ENCODE data around the gene FHOD3. TPM values are rescaled to one million over a fixed set of nuclear protein-coding genes. Genes with fewer than 3 reads are reported as not detected.

FHOD3 gene
- total and polyA plus RNA-seq, 5 donors from 2014 or later, result not detected

- Histone ChIP-seq H3K4me1 (ENCODE audit: control insufficient read depth, insufficient read depth, low read length, poor library complexity, severe bottlenecking) (no peaks in the 10 kb centered on the region), H3K36me3 (ENCODE audit: control insufficient read depth, insufficient read depth, low read length) (no peaks in the 10 kb centered on the region), H3K27me3 (ENCODE audit: control insufficient read depth, insufficient read depth, low read length) (no peaks in the 10 kb centered on the region), H3K4me3 (ENCODE audit: low read depth, low read length) (no peak overlapping the region), H3K27ac (ENCODE audit: insufficient read depth, low read length, poor library complexity, severe bottlenecking) (no peak overlapping the region), H3K9me3 (ENCODE audit: control insufficient read depth in 2 of 2, low read length in 2 of 2) (no peaks in the 10 kb centered on the region)
- Mint-ChIP-seq H3K4me3 (no peak overlapping the region), H3K36me3 (no peaks in the 10 kb centered on the region), H3K4me1 (no peaks in the 10 kb centered on the region), H3K27ac (no peak overlapping the region), H3K9me3 (peaks cover 0 to 2% (median 0%) of the 10 kb centered on the region in 7 donors), H3K27me3 (no peaks in the 10 kb centered on the region)
- peak in 1 of 3 donors; percentile 2 for DNase-seq
- no peak for ATAC-seq (ENCODE audit: low read depth in 2 of 2)
Observed at GRCh38 chr18:36601316-36601715, 303.8 kb downstream of the FHOD3 start.

- H3K9me3 ChIP-seq (ENCODE audit: control insufficient read depth in 2 of 2, low read length in 2 of 2), result no peaks in the 10 kb centered on the region
- DNase-seq, result no peak
- Mint-ChIP-seq H3K27ac (no peak overlapping the region), H3K4me3 (no peak overlapping the region), H3K36me3 (no peaks in the 10 kb centered on the region), H3K27me3 (no peaks in the 10 kb centered on the region), H3K9me3 (peaks cover 0 to 2% (median 0%) of the 10 kb centered on the region in 7 donors), H3K4me1 (no peaks in the 10 kb centered on the region)
- H3K4me1 ChIP-seq (ENCODE audit: control insufficient read depth, insufficient read depth, low read length, poor library complexity, severe bottlenecking), result no peaks in the 10 kb centered on the region
- ATAC-seq (ENCODE audit: low read depth in 2 of 2), result no peak
- no peaks in the 10 kb centered on the region for H3K27me3 ChIP-seq (ENCODE audit: control insufficient read depth, insufficient read depth, low read length)
- no peak overlapping the region for H3K27ac ChIP-seq (ENCODE audit: insufficient read depth, low read length, poor library complexity, severe bottlenecking)
- no peaks in the 10 kb centered on the region for H3K36me3 ChIP-seq (ENCODE audit: control insufficient read depth, insufficient read depth, low read length)
- no peak overlapping the region for H3K4me3 ChIP-seq (ENCODE audit: low read depth, low read length)
Observed at GRCh38 chr18:36602071-36602470, 304.6 kb downstream of the FHOD3 start.

GRCh38 chr18:36602620-36603019 lies 305.1 kb downstream of the FHOD3 start:
- ATAC-seq (ENCODE audit: low read depth in 2 of 2) (no peak), DNase-seq (no peak)
- peaks cover 0 to 2% (median 0%) of the 10 kb centered on the region in 7 donors for H3K9me3 Mint-ChIP-seq
- Histone ChIP-seq H3K27ac (ENCODE audit: insufficient read depth, low read length, poor library complexity, severe bottlenecking) (no peak overlapping the region), H3K27me3 (ENCODE audit: control insufficient read depth, insufficient read depth, low read length) (no peaks in the 10 kb centered on the region), H3K4me3 (ENCODE audit: low read depth, low read length) (no peak overlapping the region), H3K4me1 (ENCODE audit: control insufficient read depth, insufficient read depth, low read length, poor library complexity, severe bottlenecking) (no peaks in the 10 kb centered on the region), H3K36me3 (ENCODE audit: control insufficient read depth, insufficient read depth, low read length) (no peaks in the 10 kb centered on the region), H3K9me3 (ENCODE audit: control insufficient read depth in 2 of 2, low read length in 2 of 2) (no peaks in the 10 kb centered on the region)
- no peaks in the 10 kb centered on the region for H3K4me1 Mint-ChIP-seq
- H3K27me3 Mint-ChIP-seq, result no peaks in the 10 kb centered on the region
- H3K36me3 Mint-ChIP-seq, result no peaks in the 10 kb centered on the region
- H3K4me3 Mint-ChIP-seq, result no peak overlapping the region
- H3K27ac Mint-ChIP-seq, result no peak overlapping the region

GRCh38 chr18:36608107-36608506 lies 310.6 kb downstream of the FHOD3 start:
- Histone ChIP-seq H3K36me3 (ENCODE audit: control insufficient read depth, insufficient read depth, low read length) (no peaks in the 10 kb centered on the region), H3K4me1 (ENCODE audit: control insufficient read depth, insufficient read depth, low read length, poor library complexity, severe bottlenecking) (no peaks in the 10 kb centered on the region), H3K27ac (ENCODE audit: insufficient read depth, low read length, poor library complexity, severe bottlenecking) (no peak overlapping the region), H3K27me3 (ENCODE audit: control insufficient read depth, insufficient read depth, low read length) (no peaks in the 10 kb centered on the region), H3K4me3 (ENCODE audit: low read depth, low read length) (no peak overlapping the region), H3K9me3 (ENCODE audit: control insufficient read depth in 2 of 2, low read length in 2 of 2) (no peaks in the 10 kb centered on the region)
- ATAC-seq (ENCODE audit: low read depth in 2 of 2) (no peak), DNase-seq (no peak)
- Mint-ChIP-seq H3K4me1 (no peaks in the 10 kb centered on the region), H3K36me3 (no peaks in the 10 kb centered on the region), H3K4me3 (no peak overlapping the region), H3K27ac (no peak overlapping the region), H3K27me3 (peaks cover 4% of the 10 kb centered on the region), H3K9me3 (peaks cover 0 to 2% (median 0%) of the 10 kb centered on the region in 7 donors)

GRCh38 chr18:36610258-36610657 lies 312.7 kb downstream of the FHOD3 start:
- ATAC-seq (ENCODE audit: low read depth in 2 of 2) (no peak), DNase-seq (no peak)
- Mint-ChIP-seq H3K36me3 (no peaks in the 10 kb centered on the region), H3K4me3 (no peak overlapping the region), H3K9me3 (peaks cover 0 to 4% (median 0%) of the 10 kb centered on the region in 7 donors), H3K27me3 (peaks cover 4% of the 10 kb centered on the region), H3K4me1 (no peaks in the 10 kb centered on the region), H3K27ac (no peak overlapping the region)
- Histone ChIP-seq H3K4me3 (ENCODE audit: low read depth, low read length) (no peak overlapping the region), H3K4me1 (ENCODE audit: control insufficient read depth, insufficient read depth, low read length, poor library complexity, severe bottlenecking) (no peaks in the 10 kb centered on the region), H3K27me3 (ENCODE audit: control insufficient read depth, insufficient read depth, low read length) (no peaks in the 10 kb centered on the region), H3K36me3 (ENCODE audit: control insufficient read depth, insufficient read depth, low read length) (no peaks in the 10 kb centered on the region), H3K27ac (ENCODE audit: insufficient read depth, low read length, poor library complexity, severe bottlenecking) (no peak overlapping the region), H3K9me3 (ENCODE audit: control insufficient read depth in 2 of 2, low read length in 2 of 2) (no peaks in the 10 kb centered on the region)

- ATAC-seq (ENCODE audit: low read depth in 2 of 2) (no peak), DNase-seq (no peak)
- H3K27me3 ChIP-seq (ENCODE audit: control insufficient read depth, insufficient read depth, low read length), result no peaks in the 10 kb centered on the region
- H3K4me1 ChIP-seq (ENCODE audit: control insufficient read depth, insufficient read depth, low read length, poor library complexity, severe bottlenecking), result no peaks in the 10 kb centered on the region
- no peaks in the 10 kb centered on the region for H3K36me3 Mint-ChIP-seq
- no peaks in the 10 kb centered on the region for H3K9me3 ChIP-seq (ENCODE audit: control insufficient read depth in 2 of 2, low read length in 2 of 2)
- H3K4me3 Mint-ChIP-seq, result no peak overlapping the region
- no peaks in the 10 kb centered on the region for H3K36me3 ChIP-seq (ENCODE audit: control insufficient read depth, insufficient read depth, low read length)
- H3K27ac Mint-ChIP-seq, result no peak overlapping the region
- H3K4me3 ChIP-seq (ENCODE audit: low read depth, low read length), result no peak overlapping the region
- peaks cover 4% of the 10 kb centered on the region for H3K27me3 Mint-ChIP-seq
- no peak overlapping the region for H3K27ac ChIP-seq (ENCODE audit: insufficient read depth, low read length, poor library complexity, severe bottlenecking)
- no peaks in the 10 kb centered on the region for H3K4me1 Mint-ChIP-seq
- H3K9me3 Mint-ChIP-seq, result peaks cover 0 to 4% (median 0%) of the 10 kb centered on the region in 7 donors
Observed at GRCh38 chr18:36610661-36611060, 313.1 kb downstream of the FHOD3 start.

GRCh38 chr18:36613069-36613468 lies 315.6 kb downstream of the FHOD3 start:
- peaks cover 0 to 3% (median 0%) of the 10 kb centered on the region in 7 donors for H3K9me3 Mint-ChIP-seq
- ATAC-seq (ENCODE audit: low read depth in 2 of 2), result no peak
- Histone ChIP-seq H3K9me3 (ENCODE audit: control insufficient read depth in 2 of 2, low read length in 2 of 2) (no peaks in the 10 kb centered on the region), H3K36me3 (ENCODE audit: control insufficient read depth, insufficient read depth, low read length) (no peaks in the 10 kb centered on the region), H3K4me1 (ENCODE audit: control insufficient read depth, insufficient read depth, low read length, poor library complexity, severe bottlenecking) (no peaks in the 10 kb centered on the region), H3K27ac (ENCODE audit: insufficient read depth, low read length, poor library complexity, severe bottlenecking) (no peak overlapping the region), H3K27me3 (ENCODE audit: control insufficient read depth, insufficient read depth, low read length) (no peaks in the 10 kb centered on the region), H3K4me3 (ENCODE audit: low read depth, low read length) (no peak overlapping the region)
- no peak overlapping the region for H3K27ac Mint-ChIP-seq
- H3K4me1 Mint-ChIP-seq, result no peaks in the 10 kb centered on the region
- H3K27me3 Mint-ChIP-seq, result peaks cover 4% of the 10 kb centered on the region
- no peaks in the 10 kb centered on the region for H3K36me3 Mint-ChIP-seq
- DNase-seq, result no peak
- H3K4me3 Mint-ChIP-seq, result no peak overlapping the region

- peaks cover 4% of the 10 kb centered on the region for H3K27me3 Mint-ChIP-seq
- no peak overlapping the region for H3K27ac Mint-ChIP-seq
- Histone ChIP-seq H3K9me3 (ENCODE audit: control insufficient read depth in 2 of 2, low read length in 2 of 2) (no peaks in the 10 kb centered on the region), H3K4me1 (ENCODE audit: control insufficient read depth, insufficient read depth, low read length, poor library complexity, severe bottlenecking) (no peaks in the 10 kb centered on the region), H3K27ac (ENCODE audit: insufficient read depth, low read length, poor library complexity, severe bottlenecking) (no peak overlapping the region), H3K36me3 (ENCODE audit: control insufficient read depth, insufficient read depth, low read length) (no peaks in the 10 kb centered on the region), H3K4me3 (ENCODE audit: low read depth, low read length) (no peak overlapping the region), H3K27me3 (ENCODE audit: control insufficient read depth, insufficient read depth, low read length) (no peaks in the 10 kb centered on the region)
- H3K36me3 Mint-ChIP-seq, result no peaks in the 10 kb centered on the region
- no peak for ATAC-seq (ENCODE audit: low read depth in 2 of 2)
- H3K4me3 Mint-ChIP-seq, result no peak overlapping the region
- peaks cover 0 to 3% (median 0%) of the 10 kb centered on the region in 7 donors for H3K9me3 Mint-ChIP-seq
- DNase-seq, result no peak
- no peaks in the 10 kb centered on the region for H3K4me1 Mint-ChIP-seq
Observed at GRCh38 chr18:36613810-36614209, 316.3 kb downstream of the FHOD3 start.
